Parathyroid adenoma (tissue), 2 donors: ENCODE results near the gene CBLB.

Source experiments
- H2AFZ ChIP-seq: fragments of 300-600 bp; sonication (generic); one replicate; pipeline ENCODE4 v1.7.0; 2017; ENCODE audit warnings: antibody characterized with exemption, mild to moderate bottlenecking
- H3K27ac ChIP-seq: fragments of 300-600 bp; sonication (generic); one replicate; pipeline ENCODE4 v1.7.0; 2017
- H3K27me3 ChIP-seq: fragments of 300-600 bp; sonication (generic); one replicate; pipeline ENCODE4 v1.7.0; 2017; ENCODE audit warnings: low read length; ENCODE audit not compliant: control insufficient read depth, insufficient read depth
- H3K36me3 ChIP-seq: fragments of 300-600 bp; sonication (generic); one replicate; pipeline ENCODE4 v1.7.0; 2017; ENCODE audit warnings: low read length; ENCODE audit not compliant: control insufficient read depth, insufficient read depth
- H3K4me1 ChIP-seq: fragments of 300-600 bp; sonication (generic); one replicate; pipeline ENCODE4 v1.7.0; 2017; ENCODE audit warnings: control low read depth
- H3K4me2 ChIP-seq: fragments of 300-600 bp; sonication (generic); one replicate; pipeline ENCODE4 v1.7.0; 2017; ENCODE audit warnings: low read length
- H3K4me3 ChIP-seq: fragments of 300-600 bp; sonication (generic); one replicate; pipeline ENCODE4 v1.7.0; 2017; ENCODE audit warnings: low read depth, low read length
- H3K79me2 ChIP-seq: fragments of 300-600 bp; sonication (generic); one replicate; pipeline ENCODE4 v1.7.0; 2017; ENCODE audit warnings: control low read depth
- H3K9ac ChIP-seq: fragments of 300-600 bp; sonication (generic); one replicate; pipeline ENCODE4 v1.7.0; 2017; ENCODE audit warnings: mild to moderate bottlenecking
- H3K9me3 ChIP-seq: fragments of 300-600 bp; sonication (generic); one replicate; pipeline ENCODE4 v1.7.0; 2017; ENCODE audit warnings: low read length; ENCODE audit not compliant: control insufficient read depth
- CTCF ChIP-seq: fragments of 300-600 bp; sonication (generic); IDR thresholded peaks from one replicate; pipeline ENCODE4 v1.7.0; 2017; ENCODE audit warnings: antibody characterized with exemption, mild to moderate bottlenecking
- donor health status: primary hyperparathyroidism.

CBLB gene

DNA sequence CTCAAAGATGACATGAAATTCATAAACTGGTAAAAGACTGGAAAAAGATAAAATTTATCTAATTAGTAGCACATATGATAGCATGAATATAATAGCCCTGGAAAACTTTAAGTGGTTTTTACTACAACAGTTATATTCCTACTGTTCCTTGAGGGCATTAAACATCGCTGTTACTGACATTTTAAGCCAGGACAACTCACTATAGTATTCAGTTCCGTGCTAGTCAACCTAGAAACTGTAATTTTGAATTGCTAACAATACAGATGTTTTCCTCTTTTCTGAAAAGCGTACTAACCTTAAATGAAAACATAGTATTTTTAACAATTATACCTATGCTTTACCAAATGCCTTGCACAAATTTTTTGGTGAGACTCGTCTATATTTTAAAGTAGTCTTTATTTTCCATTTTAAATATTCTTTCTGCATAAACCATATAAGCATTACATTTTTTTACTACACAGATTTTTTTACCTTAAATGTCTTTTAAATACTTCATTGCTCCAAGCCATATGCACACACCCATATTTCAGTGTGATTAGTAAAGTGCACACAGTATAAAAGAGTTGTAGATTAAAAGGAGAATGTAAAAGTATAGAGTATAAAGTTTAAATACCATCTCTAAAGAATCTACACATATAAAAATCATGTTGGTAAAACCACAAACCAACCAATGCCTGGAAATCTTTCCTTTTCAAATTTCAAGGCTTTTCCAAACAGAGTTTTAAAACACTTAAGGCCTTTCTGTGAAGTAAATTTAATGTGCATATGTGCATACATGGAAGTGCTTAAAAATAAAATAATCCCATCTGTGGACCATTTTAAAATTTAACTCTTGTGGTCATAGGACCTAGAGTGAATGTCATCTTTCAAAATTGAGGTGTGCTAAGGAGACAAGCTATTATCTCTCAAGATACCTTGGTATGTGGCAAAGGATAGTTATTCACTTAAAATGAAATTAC lies 20.1 kb upstream of the CBLB start:
- no peak for TF ChIP-seq CTCF
- Histone ChIP-seq H3K27me3 (no peaks in the 10 kb centered on the region), H3K27ac (no peak overlapping the region), H3K4me3 (no peak overlapping the region), H3K36me3 (no peaks in the 10 kb centered on the region), H3K9me3 (no peaks in the 10 kb centered on the region), H2AFZ (no peak overlapping the region), H3K9ac (no peak overlapping the region), H3K4me2 (no peak overlapping the region), H3K4me1 (no peaks in the 10 kb centered on the region), H3K79me2 (no peaks in the 10 kb centered on the region)

DNA sequence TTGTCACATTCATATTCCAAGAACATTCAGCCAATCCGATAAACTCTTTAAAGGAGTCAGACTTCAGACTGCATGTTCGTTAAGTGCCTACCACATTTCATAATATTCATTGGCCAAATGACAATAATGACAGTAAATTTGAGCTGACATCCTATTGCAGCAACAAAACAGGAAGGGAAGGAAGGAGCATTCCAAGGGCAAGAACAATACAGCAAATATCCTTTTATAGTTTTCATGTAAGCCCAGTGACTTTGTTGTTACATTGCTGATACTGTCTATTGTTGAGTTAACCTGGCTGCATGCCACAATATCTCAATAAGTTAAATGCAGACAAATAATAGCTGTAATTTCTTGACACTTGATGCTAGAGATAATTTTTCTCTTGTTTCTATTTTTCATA lies 16.4 kb upstream of the CBLB start:
- no peak overlapping the region for H3K4me2 ChIP-seq
- H3K79me2 ChIP-seq, result no peaks in the 10 kb centered on the region
- no peak overlapping the region for H3K9ac ChIP-seq
- no peak overlapping the region for H3K27ac ChIP-seq
- H2AFZ ChIP-seq, result no peak overlapping the region
- TF ChIP-seq CTCF, result no peak
- no peaks in the 10 kb centered on the region for H3K4me1 ChIP-seq
- no peak overlapping the region for H3K4me3 ChIP-seq
- H3K9me3 ChIP-seq, result no peaks in the 10 kb centered on the region
- no peaks in the 10 kb centered on the region for H3K27me3 ChIP-seq
- no peaks in the 10 kb centered on the region for H3K36me3 ChIP-seq

DNA sequence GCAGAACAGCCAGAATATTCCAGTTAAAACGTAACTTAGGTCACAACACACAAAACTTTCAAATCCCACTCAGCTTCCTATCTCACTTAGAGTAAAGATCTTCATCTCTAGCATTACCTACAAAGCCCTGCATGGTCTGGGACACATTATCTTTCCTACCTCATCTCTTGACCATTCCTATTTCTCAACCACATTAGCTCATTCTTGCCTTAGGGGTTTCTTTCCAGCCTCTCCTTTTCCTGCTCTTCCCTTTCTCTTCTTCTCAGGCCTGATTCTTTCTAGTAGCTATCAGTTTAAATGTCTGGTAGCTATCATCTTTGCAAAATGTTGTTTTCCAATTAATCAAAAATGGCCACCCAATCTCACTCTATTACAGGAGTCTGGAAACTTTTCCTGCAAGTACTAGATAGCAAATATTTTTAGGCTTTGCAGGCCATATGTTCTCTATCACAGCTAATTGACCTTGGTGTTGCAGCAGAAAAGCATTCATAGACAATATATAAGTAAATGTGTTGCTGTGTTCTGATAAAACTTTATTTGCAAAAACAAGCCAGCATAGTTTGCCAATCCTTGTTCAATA lies 15.1 kb upstream of the CBLB start:
- no peak overlapping the region for H2AFZ ChIP-seq
- H3K9me3 ChIP-seq, result no peaks in the 10 kb centered on the region
- no peaks in the 10 kb centered on the region for H3K79me2 ChIP-seq
- H3K4me3 ChIP-seq, result no peak overlapping the region
- no peaks in the 10 kb centered on the region for H3K27me3 ChIP-seq
- no peak overlapping the region for H3K27ac ChIP-seq
- TF ChIP-seq CTCF, result no peak
- no peaks in the 10 kb centered on the region for H3K36me3 ChIP-seq
- no peaks in the 10 kb centered on the region for H3K4me1 ChIP-seq
- H3K9ac ChIP-seq, result no peak overlapping the region
- no peak overlapping the region for H3K4me2 ChIP-seq

DNA sequence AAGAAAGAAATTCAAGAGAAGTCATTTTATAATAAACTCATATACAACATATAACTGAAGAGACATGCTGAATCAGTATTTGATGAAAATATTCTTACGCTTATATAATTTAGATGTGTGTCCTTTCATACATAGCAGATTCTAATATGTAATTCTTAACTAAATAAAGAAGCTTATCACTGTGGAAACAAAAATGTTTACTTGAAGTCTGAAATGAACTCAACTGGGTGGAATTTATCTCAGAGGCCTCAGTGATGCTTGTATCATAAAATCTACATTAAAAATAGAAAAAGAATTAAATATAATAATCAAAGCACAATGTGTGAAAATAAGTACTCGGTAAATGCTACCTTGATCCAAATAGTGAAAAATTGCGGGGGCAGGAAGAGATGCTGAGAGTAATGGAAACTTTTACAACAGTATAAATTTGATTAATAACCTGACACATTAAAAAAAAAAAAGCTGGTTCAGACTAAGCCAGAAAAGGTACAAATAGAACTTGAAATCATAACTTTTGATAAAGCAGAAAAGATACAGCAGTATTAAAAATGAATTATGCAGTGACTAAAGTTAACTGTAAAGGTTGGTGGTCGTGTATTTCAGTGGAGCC lies 12.0 kb upstream of the CBLB start:
- H3K9ac ChIP-seq, result no peak overlapping the region
- no peak overlapping the region for H3K4me2 ChIP-seq
- H3K36me3 ChIP-seq, result no peaks in the 10 kb centered on the region
- H3K9me3 ChIP-seq, result no peaks in the 10 kb centered on the region
- TF ChIP-seq CTCF, result no peak
- H3K27me3 ChIP-seq, result no peaks in the 10 kb centered on the region
- H3K4me1 ChIP-seq, result no peaks in the 10 kb centered on the region
- no peaks in the 10 kb centered on the region for H3K79me2 ChIP-seq
- no peak overlapping the region for H3K27ac ChIP-seq
- H3K4me3 ChIP-seq, result no peak overlapping the region
- H2AFZ ChIP-seq, result no peak overlapping the region
